Neuronal stem cell (in vitro differentiated cells): ENCODE measurements around the gene TCL1B.

Source experiments
- DNase-seq: peaks from one replicate; pipeline ENCODE4 v3.0.0-alpha.2; 2013; ENCODE audit warnings: low spot score
- H2AFZ ChIP-seq: one replicate; pipeline ENCODE4 v1.6.1; 2013; ENCODE audit warnings: mild to moderate bottlenecking, low read length, inconsistent platforms
- H2AK5ac ChIP-seq: 2 replicates; pipeline ENCODE4 v1.6.1; 2013; ENCODE audit warnings: low read depth, mild to moderate bottlenecking, inconsistent platforms, low read length, moderate library complexity, mixed read lengths
- H2BK120ac ChIP-seq: 2 replicates; pipeline ENCODE4 v1.6.1; 2013; ENCODE audit warnings: low read depth, mild to moderate bottlenecking, inconsistent platforms, low read length, moderate library complexity, mixed read lengths
- H2BK12ac ChIP-seq: one replicate; pipeline ENCODE4 v1.6.1; 2013; ENCODE audit warnings: low read length, inconsistent platforms
- H2BK15ac ChIP-seq: 2 replicates; pipeline ENCODE4 v1.6.1; 2013; ENCODE audit warnings: mild to moderate bottlenecking, low read length, inconsistent platforms, mixed read lengths
- H2BK5ac ChIP-seq: one replicate; pipeline ENCODE4 v1.6.1; 2013; ENCODE audit warnings: inconsistent platforms, mild to moderate bottlenecking, low read length, moderate library complexity
- H3K14ac ChIP-seq: one replicate; pipeline ENCODE4 v1.6.1; 2013; ENCODE audit warnings: low read length, inconsistent platforms
- H3K18ac ChIP-seq: 2 replicates; pipeline ENCODE4 v1.6.1; 2013; ENCODE audit warnings: low read length, inconsistent platforms
- H3K23ac ChIP-seq: 2 replicates; pipeline ENCODE4 v1.6.1; 2013; ENCODE audit warnings: low read depth, mild to moderate bottlenecking, mixed read lengths, low read length, inconsistent platforms; ENCODE audit not compliant: poor library complexity
- H3K27ac ChIP-seq: replicated peaks from 3 replicates; pipeline ENCODE4 v1.5.1; 2013; ENCODE audit warnings: low read length, inconsistent platforms
- H3K27me3 ChIP-seq, 3 experiments: 2 replicates each; pipeline ENCODE4 v1.6.1; 2013; ENCODE audit warnings: low read length in 3 of 3, mild to moderate bottlenecking in 2 of 3, inconsistent platforms in 1 of 3, low read depth in 1 of 3, mixed read lengths in 1 of 3, moderate library complexity in 1 of 3; ENCODE audit not compliant: control insufficient read depth in 3 of 3, insufficient read depth in 3 of 3
- H3K36me3 ChIP-seq, 2 donors: replicated peaks in 1 of 2; 2 replicates each; pipeline ENCODE4 v1.6.1; 2013; ENCODE audit warnings: low read length in 2 of 2; ENCODE audit not compliant: control insufficient read depth in 2 of 2, insufficient read depth in 2 of 2
- H3K4ac ChIP-seq: 2 replicates; pipeline ENCODE4 v1.6.1; 2013; ENCODE audit warnings: inconsistent platforms, mild to moderate bottlenecking, low read length, moderate library complexity
- H3K4me1 ChIP-seq, 2 donors: 1 replicate in 1 of 2; 2 replicates in 1 of 2; pipeline ENCODE4 v1.6.1; 2013; ENCODE audit warnings: low read length in 2 of 2, low read depth in 1 of 2; ENCODE audit not compliant: control insufficient read depth in 2 of 2, insufficient read depth in 1 of 2
- H3K4me2 ChIP-seq: one replicate; pipeline ENCODE4 v1.6.1; 2013; ENCODE audit warnings: mild to moderate bottlenecking, low read length, inconsistent platforms; ENCODE audit not compliant: insufficient read depth, poor library complexity, severe bottlenecking
- H3K4me3 ChIP-seq, 2 donors: 2 replicates each; pipeline ENCODE4 v1.5.1; 2013; ENCODE audit warnings: low read length in 2 of 2, mild to moderate bottlenecking in 2 of 2, inconsistent platforms in 1 of 2, moderate library complexity in 1 of 2
- H3K79me1 ChIP-seq: one replicate; pipeline ENCODE4 v1.6.1; 2013; ENCODE audit warnings: low read depth, mild to moderate bottlenecking, inconsistent platforms, low read length, moderate library complexity
- H3K9ac ChIP-seq: one replicate; pipeline ENCODE4 v1.6.1; 2013; ENCODE audit warnings: mild to moderate bottlenecking, low read depth, low read length, inconsistent platforms; ENCODE audit not compliant: poor library complexity
- H3K9me3 ChIP-seq, 2 donors: replicated peaks in 1 of 2; 2 replicates each; pipeline versions ENCODE3 to v1.6.1; 2013; ENCODE audit warnings: low read length in 2 of 2, mild to moderate bottlenecking in 2 of 2, inconsistent platforms in 1 of 2, low read depth in 1 of 2, mixed read lengths in 1 of 2, moderate library complexity in 1 of 2; ENCODE audit not compliant: control insufficient read depth in 2 of 2, insufficient read depth in 1 of 2
- H4K8ac ChIP-seq: one replicate; pipeline ENCODE4 v1.6.1; 2013; ENCODE audit warnings: low read depth, mild to moderate bottlenecking, inconsistent platforms, low read length, moderate library complexity
- H4K91ac ChIP-seq: one replicate; pipeline ENCODE4 v1.6.1; 2013; ENCODE audit warnings: low read length, low read depth, mild to moderate bottlenecking, inconsistent platforms; ENCODE audit not compliant: poor library complexity
- WGBS, 2 donors: extraction: QIAGEN DNeasy Blood & Tissue Kit; methylation state at CpG; one replicate each; pipeline ENCODE4 v1.1.7; 2013; ENCODE audit warnings: missing lambda C conversion rate in 2 of 2, mixed read lengths in 1 of 2; ENCODE audit not compliant: insufficient read length in 2 of 2, insufficient replicate concordance in 1 of 2; ENCODE audit errors: extremely low coverage in 2 of 2; 5-methylcytosine and 5-hydroxymethylcytosine counted together

Gene TCL1B

DNA sequence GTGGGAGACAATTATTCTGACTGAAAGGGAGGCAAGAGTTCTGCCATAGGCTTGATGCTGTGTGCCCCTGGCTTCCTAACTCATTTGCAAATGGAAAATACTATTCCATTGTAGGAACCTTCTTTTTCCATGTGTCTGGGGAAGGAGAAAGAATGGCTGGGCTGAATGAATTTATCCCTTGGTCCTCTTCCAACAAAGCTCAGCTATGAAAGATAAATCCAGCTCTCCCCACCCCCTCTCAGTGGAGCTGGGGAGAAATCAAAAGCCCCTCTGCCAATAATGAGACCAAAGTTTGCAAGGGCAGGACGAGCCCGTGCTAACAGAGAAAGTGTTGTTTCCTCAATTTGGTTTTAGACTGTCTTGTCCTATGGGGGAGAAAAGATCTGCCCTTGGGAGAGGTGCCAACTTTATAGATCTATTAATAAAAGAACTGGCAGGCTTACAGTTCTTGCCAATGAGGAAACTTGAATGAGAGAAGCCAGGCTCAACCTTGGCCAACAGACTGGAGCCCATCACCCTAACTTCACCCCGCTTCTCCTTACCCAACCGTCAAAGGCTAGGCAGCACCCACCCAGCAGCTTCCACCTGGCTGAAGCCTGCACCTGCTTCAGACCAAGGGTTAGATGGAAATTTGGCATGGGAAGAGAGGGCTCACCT is 8.9 kb upstream of the TCL1B start:
- no peak overlapping the region for H3K4ac ChIP-seq
- no peak overlapping the region for H2BK120ac ChIP-seq
- H4K91ac ChIP-seq: no peak overlapping the region
- DNase-seq: no peak
- no peak overlapping the region for H3K4me3 ChIP-seq
- H3K4me2 ChIP-seq: no peak overlapping the region
- H2AK5ac ChIP-seq: no peak overlapping the region
- H3K79me1 ChIP-seq: no peaks in the 10 kb centered on the region
- no peak overlapping the region for H3K27ac ChIP-seq
- H3K14ac ChIP-seq: no peak overlapping the region
- no peak overlapping the region for H2BK15ac ChIP-seq
- H3K9me3 ChIP-seq: peaks cover 0 to 6% of the 10 kb centered on the region in 2 donors
- H3K9ac ChIP-seq: no peak overlapping the region
- H2BK12ac ChIP-seq: no peak overlapping the region
- peaks cover 0 to 3% (median 0%) of the 10 kb centered on the region in 3 experiments for H3K27me3 ChIP-seq
- no peak overlapping the region for H2BK5ac ChIP-seq
- WGBS, 2 donors: no CpG with 5 or more reads among the region's 4 CpGs
- peaks cover 4 to 11% of the 10 kb centered on the region in 2 donors for H3K4me1 ChIP-seq
- no peak overlapping the region for H3K23ac ChIP-seq
- no peak overlapping the region for H3K18ac ChIP-seq
- H2AFZ ChIP-seq: no peak overlapping the region
- no peak overlapping the region for H4K8ac ChIP-seq
- H3K36me3 ChIP-seq: no peaks in the 10 kb centered on the region

GRCh38 chr14:95679148-95679815 is 6.9 kb upstream of the TCL1B start:
- H3K18ac ChIP-seq: no peak overlapping the region
- no peak overlapping the region for H2BK15ac ChIP-seq
- no peak overlapping the region for H4K91ac ChIP-seq
- no peak overlapping the region for H3K27ac ChIP-seq
- H3K4me1 ChIP-seq: peaks cover 4 to 10% of the 10 kb centered on the region in 2 donors
- H3K9ac ChIP-seq: no peak overlapping the region
- no peaks in the 10 kb centered on the region for H3K36me3 ChIP-seq
- no peak overlapping the region for H3K4me2 ChIP-seq
- H3K79me1 ChIP-seq: no peaks in the 10 kb centered on the region
- H3K14ac ChIP-seq: no peak overlapping the region
- H2AK5ac ChIP-seq: no peak overlapping the region
- peaks cover 0 to 6% of the 10 kb centered on the region in 2 donors for H3K9me3 ChIP-seq
- DNase-seq: no peak
- no peak overlapping the region for H3K4me3 ChIP-seq
- no peak overlapping the region for H3K4ac ChIP-seq
- H2AFZ ChIP-seq: no peak overlapping the region
- H2BK5ac ChIP-seq: no peak overlapping the region
- H3K27me3 ChIP-seq: no peaks in the 10 kb centered on the region
- H3K23ac ChIP-seq: no peak overlapping the region
- no CpG with 5 or more reads among the region's 4 CpGs for whole genome bisulfite sequencing, 2 donors
- H4K8ac ChIP-seq: no peak overlapping the region
- H2BK12ac ChIP-seq: no peak overlapping the region
- no peak overlapping the region for H2BK120ac ChIP-seq

DNA sequence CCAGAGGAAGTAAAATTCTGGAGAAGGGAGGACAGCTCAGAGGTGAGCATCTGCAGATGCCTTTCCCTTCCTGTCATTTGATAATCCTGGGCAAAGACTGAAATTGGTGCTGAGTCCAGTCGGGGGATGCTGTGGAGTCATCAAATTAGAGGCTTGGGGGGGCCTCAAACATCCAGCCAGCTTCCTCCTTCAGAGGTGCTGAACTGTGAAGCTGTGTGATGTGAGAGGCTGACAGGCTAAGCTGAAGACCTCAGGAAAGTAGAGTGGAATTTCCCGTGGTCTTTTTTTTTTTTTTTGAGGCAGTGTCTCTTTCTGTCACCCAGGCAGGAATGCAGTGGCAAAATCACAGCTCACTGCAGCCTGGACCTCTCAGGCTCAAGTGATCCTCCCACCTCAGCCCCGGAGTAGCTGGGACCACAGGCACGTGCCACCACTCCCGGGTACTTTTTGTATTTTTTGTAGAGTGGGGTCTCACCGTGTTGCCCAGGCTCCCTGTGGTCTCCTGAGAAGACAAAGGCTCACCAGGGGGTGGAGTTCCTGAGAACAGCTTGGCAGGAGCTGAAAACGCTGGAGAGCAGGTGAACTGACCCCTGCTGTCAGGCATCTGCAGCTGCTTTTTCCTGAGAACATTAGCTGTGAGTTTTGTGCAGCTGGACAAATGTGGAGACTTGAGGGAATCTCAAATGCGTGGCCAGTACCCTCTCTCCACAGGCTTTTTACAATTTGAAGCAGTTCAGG is 6.1 kb upstream of the TCL1B start:
- H3K4me3 ChIP-seq: no peak overlapping the region
- H3K27ac ChIP-seq: peak overlapping the region; percentile 48
- no peak overlapping the region for H3K18ac ChIP-seq
- H2BK15ac ChIP-seq: no peak overlapping the region
- H3K4ac ChIP-seq: no peak overlapping the region
- H3K27me3 ChIP-seq: no peaks in the 10 kb centered on the region
- H2BK12ac ChIP-seq: no peak overlapping the region
- DNase-seq: no peak
- WGBS, 2 donors: no CpG with 5 or more reads among the region's 8 CpGs
- no peak overlapping the region for H4K91ac ChIP-seq
- H3K4me2 ChIP-seq: no peak overlapping the region
- H2BK120ac ChIP-seq: no peak overlapping the region
- no peaks in the 10 kb centered on the region for H3K79me1 ChIP-seq
- H2BK5ac ChIP-seq: no peak overlapping the region
- H3K4me1 ChIP-seq: peaks cover 4 to 8% of the 10 kb centered on the region in 2 donors
- H3K23ac ChIP-seq: no peak overlapping the region
- H3K36me3 ChIP-seq: no peaks in the 10 kb centered on the region
- H2AFZ ChIP-seq: no peak overlapping the region
- peaks cover 0 to 6% of the 10 kb centered on the region in 2 donors for H3K9me3 ChIP-seq
- H2AK5ac ChIP-seq: no peak overlapping the region
- no peak overlapping the region for H3K9ac ChIP-seq
- no peak overlapping the region for H3K14ac ChIP-seq
- no peak overlapping the region for H4K8ac ChIP-seq

DNA sequence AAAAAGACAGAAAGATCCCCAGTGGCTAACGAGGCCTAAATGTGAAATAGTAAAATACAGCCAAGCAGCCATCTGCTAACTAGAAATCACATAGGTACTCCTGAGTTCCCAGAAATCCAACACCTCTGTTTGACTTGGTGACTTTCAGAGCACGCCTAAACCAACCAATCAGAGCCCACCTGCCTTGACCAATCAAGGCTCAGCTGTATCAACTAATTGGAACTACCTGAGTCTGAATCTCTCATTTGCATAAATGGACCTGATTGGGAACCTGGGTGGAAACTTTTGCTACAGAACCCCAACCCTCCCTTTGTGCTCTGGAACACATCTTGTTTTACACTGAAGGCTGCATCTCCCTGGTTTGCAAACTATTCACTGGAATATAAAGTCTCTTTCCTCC is 5.1 kb upstream of the TCL1B start:
- no peak overlapping the region for H3K4ac ChIP-seq
- no peak overlapping the region for H3K14ac ChIP-seq
- H4K91ac ChIP-seq: no peak overlapping the region
- H2BK120ac ChIP-seq: no peak overlapping the region
- no peak overlapping the region for H2BK5ac ChIP-seq
- no peak overlapping the region for H3K9ac ChIP-seq
- no peak overlapping the region for H2BK12ac ChIP-seq
- H4K8ac ChIP-seq: no peak overlapping the region
- H3K27me3 ChIP-seq: no peaks in the 10 kb centered on the region
- WGBS, 2 donors: no CpG with 5 or more reads among the region's 2 CpGs
- H3K4me1 ChIP-seq: peaks cover 0 to 5% of the 10 kb centered on the region in 2 donors
- no peak overlapping the region for H3K4me2 ChIP-seq
- no peak overlapping the region for H2BK15ac ChIP-seq
- H2AK5ac ChIP-seq: no peak overlapping the region
- H3K18ac ChIP-seq: no peak overlapping the region
- H3K36me3 ChIP-seq: no peaks in the 10 kb centered on the region
- peaks cover 0 to 6% of the 10 kb centered on the region in 2 donors for H3K9me3 ChIP-seq
- H3K4me3 ChIP-seq: no peak overlapping the region
- no peak overlapping the region for H3K23ac ChIP-seq
- DNase-seq: no peak
- H2AFZ ChIP-seq: no peak overlapping the region
- no peaks in the 10 kb centered on the region for H3K79me1 ChIP-seq
- no peak overlapping the region for H3K27ac ChIP-seq
